Fibroblast of skin of left quadriceps (primary cell): ENCODE results near the gene ARMC7.
"Not testable (repeated sequence)": the region's sequence is repeated elsewhere in the genome, so short reads cannot be mapped to it uniquely, and the experiment has no call there.

Source experiments
- DNase-seq, 2 experiments: peaks; one replicate each; pipeline ENCODE4 v3.0.0-alpha.2; 2013; ENCODE audit warnings: low read depth in 2 of 2

ARMC7 gene

GRCh38 chr17:75109407-75110233 is at the start of gene ARMC7:
Gene ARMC7 (plus strand): TSS chr17:75109969. CDS start chr17:75110289, 320 bp downstream.
- DNase-seq: no peak

DNA sequence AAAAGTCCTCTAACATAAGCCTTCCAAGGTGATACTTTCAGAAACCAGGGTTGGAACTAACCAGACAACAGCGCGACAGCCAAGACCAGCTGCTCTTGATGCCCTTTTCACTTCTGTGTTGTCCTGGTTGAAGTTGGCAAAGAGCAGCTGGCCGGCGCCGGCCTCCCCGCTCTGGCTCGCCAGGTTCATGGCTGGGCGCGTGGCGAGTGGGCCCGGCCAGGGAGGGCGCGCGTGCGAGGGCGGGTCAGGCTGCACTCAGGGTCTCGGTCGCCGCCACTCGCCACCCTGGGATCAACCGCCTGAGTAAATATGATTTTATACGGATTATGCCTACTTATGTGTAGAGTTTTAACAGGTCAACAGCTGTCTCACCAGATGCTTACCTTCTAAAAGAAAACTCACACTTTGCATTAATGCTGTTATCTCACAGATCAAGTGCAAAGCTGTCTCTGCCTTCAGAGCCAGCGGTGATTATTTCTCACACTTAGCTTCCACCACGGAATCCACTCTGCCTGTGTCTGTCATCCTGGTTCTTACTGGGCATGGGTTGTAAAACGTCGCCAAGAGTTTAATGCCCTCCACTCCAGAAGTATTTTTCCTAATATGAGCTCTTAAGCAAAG is 49.2 kb upstream of the ARMC7 start:
- DNase-seq: no peak

DNA sequence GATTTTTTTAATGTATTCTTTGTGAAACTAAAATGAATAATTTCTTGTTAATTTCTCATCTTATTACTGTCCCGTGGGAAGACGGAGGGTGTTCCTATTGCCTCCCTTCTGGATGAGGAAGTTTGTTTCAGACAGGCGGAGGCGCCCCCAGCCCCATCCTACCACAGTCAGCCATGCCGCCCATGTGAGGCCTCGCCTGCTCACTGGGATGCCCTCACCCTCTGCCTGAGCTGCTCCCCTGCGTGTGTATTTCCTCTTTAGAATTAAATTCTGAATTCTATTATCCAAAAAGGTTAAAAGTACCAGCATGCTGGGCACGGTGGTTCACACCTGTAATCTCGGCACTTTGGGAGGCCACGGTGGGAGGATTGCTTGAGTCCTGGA is 48.7 kb upstream of the ARMC7 start:
- DNase-seq: no peak

GRCh38 chr17:75061618-75062017 is 48.2 kb upstream of the ARMC7 start:
- no peak for DNase-seq

DNA sequence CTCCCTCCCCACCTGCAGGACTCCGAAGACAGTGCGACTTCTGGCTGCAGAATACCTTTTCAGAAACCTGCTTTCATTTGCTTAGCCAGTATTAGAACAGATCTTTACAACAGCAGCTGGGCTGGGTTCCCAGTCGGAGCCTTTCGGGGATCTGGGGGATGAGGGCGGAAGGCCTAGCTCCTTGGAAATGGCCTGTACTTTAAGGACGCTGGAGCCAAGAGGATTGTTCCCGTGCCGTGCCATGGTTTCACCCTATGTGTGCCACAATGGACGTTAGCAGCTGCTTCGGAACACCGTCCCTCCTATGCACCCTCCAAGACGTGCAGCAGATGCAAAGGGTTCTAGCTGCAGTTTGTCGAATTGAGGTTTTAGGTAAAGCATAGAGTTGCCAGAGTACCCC is 46.6 kb upstream of the ARMC7 start:
- DNase-seq: no peak

DNA sequence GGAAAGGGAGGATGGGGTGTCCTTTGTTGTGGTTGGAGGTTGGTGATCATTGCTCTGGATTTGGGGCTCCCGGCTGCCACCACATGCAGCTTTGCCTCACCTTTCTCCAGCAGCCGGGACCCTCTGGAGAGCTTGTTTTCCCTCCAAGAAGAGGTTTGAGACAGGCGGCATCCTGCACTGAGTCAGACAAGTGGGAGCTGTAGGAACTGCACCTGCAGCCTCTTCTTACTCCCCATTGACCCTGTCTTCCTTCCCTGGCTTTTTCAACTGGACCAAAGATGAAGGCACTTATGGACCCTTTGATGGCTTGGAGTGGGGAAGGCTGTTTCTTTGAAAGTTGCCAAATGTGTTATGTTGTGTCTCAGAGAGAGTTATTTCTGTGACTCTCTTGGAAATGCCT is 46.1 kb upstream of the ARMC7 start:
- no peak for DNase-seq

- DNase-seq: no peak
Observed at GRCh38 chr17:75064040-75064439, 45.7 kb upstream of the ARMC7 start.

- DNase-seq: no peak
Observed at GRCh38 chr17:75064460-75064859, 45.3 kb upstream of the ARMC7 start.

GRCh38 chr17:75064867-75065561 is 44.8 kb upstream of the ARMC7 start:
- no peak for DNase-seq

GRCh38 chr17:75065562-75066151 is 44.1 kb upstream of the ARMC7 start:
- no peak for DNase-seq

GRCh38 chr17:75067856-75068255 is 41.9 kb upstream of the ARMC7 start:
- no peak for DNase-seq

DNA sequence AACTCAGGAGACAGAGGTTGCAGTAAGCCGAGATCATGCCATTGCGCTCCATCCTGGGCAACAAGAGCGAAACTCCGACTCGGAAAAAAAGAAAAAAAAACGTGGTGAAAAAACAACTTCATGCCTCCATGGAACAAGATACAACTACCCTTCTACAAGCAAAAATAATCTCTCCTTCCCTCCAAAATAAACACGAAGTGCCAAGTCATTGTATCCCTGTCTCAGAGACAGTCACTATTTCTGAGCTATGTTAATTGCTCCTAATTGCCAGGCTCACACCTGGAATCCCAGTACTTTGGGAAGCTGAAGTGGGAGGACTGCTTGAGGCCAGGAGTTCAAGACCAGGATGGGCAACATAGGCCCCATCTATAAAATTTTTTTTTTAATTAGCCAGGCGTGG is 41.0 kb upstream of the ARMC7 start:
- DNase-seq: no peak

- no peak for DNase-seq
Observed at GRCh38 chr17:75069783-75070182, 40.0 kb upstream of the ARMC7 start.

DNA sequence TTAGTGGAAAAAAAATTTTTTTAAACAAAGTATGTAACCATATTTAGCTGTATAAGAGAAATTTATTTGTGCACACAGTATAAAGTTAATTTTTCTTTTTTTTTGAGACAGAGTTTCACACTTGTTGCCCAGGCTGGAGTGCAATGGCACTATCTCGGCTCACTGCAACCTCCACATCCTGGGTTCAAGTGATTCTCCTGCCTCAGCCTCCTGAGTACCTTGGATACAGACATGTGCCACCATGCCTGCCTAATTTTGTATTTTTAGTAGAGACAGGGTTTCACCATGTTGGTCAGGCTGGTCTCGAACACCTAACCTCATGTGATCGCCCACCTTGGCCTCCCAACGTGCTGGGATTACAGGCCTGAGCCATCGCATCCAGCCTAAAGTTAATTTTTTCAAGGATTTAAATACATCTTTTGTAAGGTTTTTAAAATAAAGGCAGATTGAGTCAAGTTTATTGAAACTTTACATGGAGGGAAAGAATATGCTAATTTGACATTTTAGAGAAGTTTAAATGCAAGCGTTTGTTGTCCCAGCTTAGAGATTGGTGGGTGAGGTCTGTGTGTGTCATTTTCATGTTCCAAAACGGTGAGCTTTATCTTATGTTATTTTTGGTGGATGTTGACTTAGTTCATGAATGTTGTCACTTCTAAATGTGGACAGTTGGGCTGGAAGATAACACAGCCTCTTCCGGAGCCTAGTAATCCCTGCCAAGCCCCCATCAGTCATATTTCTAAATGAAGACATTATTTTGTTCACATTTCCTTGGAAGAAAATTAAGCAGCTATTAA is 38.1 kb upstream of the ARMC7 start:
- not testable (repeated sequence) for DNase-seq

- not testable (repeated sequence) for DNase-seq
Observed at GRCh38 chr17:75072909-75073308, 36.9 kb upstream of the ARMC7 start.

GRCh38 chr17:75073618-75074047 is 36.1 kb upstream of the ARMC7 start:
- DNase-seq: no peak

- DNase-seq: no peak
Observed at GRCh38 chr17:75074532-75074931, 35.2 kb upstream of the ARMC7 start.

DNA sequence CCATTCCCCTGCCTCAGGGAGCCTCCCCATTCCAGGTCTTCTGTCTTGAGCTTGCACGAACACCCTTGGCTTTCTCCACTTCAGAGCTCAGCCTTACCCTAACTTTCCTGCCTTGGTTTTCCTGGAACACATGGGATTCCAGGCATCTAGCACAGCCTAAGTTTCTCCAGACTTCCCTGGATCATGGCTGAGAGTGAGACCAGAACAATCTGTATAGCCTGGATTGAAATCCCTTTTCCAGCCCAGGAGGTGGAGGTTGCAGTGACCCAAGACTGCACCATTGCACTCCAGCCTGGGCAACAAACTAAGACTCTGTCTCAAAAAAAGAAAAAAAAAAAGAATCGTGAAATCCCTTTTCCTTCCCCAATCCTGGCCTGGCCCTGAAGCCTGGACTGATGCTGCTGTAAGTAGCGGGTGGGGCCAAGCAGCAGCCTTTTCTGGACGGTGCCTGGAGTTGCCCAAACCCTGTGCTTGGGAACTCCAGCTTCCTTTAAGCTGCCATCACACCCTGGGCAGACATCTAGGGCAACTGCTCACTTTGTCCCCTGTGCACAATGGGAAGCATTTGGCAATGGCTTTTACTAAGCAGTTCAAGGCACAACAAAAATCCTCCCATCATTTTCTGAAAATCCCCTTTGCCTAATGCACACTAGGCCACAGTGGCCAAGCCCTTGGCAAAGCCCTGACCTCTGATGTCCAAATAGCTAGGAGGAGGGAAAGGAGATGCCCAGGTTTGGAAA is 34.0 kb upstream of the ARMC7 start:
- no peak for DNase-seq

- DNase-seq: no peak
Observed at GRCh38 chr17:75077072-75077495, 32.7 kb upstream of the ARMC7 start.

GRCh38 chr17:75077496-75078283 is 32.1 kb upstream of the ARMC7 start:
- no peak for DNase-seq
